Transverse colon (tissue), 4 donors: ENCODE results near the gene ZC4H2.
"Not testable (repeated sequence)": the region's sequence is repeated elsewhere in the genome, so short reads cannot be mapped to it uniquely, and the experiment has no call there.

ENCODE experiments used
- CTCF ChIP-seq, 5 experiments: fragments of 200-600 bp in 3 of 5; fragments of 450-650 bp in 2 of 5; sonication (generic) in 3 of 5; IDR thresholded peaks; 1 replicate in 2 of 5; 2 replicates in 3 of 5; pipeline ENCODE4 v1.5.1; 2016 to 2017; ENCODE audit warnings: antibody characterized with exemption in 5 of 5, inconsistent platforms in 3 of 5, mild to moderate bottlenecking in 2 of 5, moderate library complexity in 1 of 5
- EP300 ChIP-seq: sonication (generic); formaldehyde crosslinking; IDR thresholded peaks from one replicate; pipeline ENCODE4 v1.6.1; 2017; ENCODE audit warnings: antibody characterized with exemption, low read depth
- POLR2A ChIP-seq: fragments of 450-650 bp; IDR thresholded peaks from one replicate; pipeline ENCODE4 v1.6.1; 2016; ENCODE audit warnings: antibody characterized with exemption, mild to moderate bottlenecking, moderate library complexity
- POLR2AphosphoS5 ChIP-seq, 3 donors: sonication (generic); formaldehyde crosslinking; IDR thresholded peaks; one replicate each; pipeline ENCODE4 v1.6.1; 2016; ENCODE audit warnings: antibody characterized with exemption in 3 of 3

DNA sequence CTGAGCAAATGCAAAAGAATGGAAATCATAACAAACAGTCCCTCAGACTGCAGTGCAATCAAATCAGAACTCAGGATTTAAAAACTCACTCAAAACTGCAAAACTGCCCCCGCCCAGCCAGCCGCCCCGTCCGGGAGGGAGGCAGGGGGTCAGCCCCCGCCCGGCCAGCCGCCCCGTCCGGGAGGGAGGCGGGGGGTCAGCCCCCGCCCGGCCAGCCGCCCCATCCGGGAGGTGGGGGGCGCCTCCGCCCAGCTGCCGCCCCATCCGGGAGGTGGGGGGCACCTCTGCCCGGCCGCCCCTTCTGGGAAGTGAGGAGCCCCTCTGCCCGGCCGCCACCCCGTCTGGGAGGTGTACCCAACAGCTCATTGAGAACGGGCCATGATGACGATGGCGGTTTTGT is 26.0 kb upstream of the ZC4H2 start:
- TF ChIP-seq CTCF (IDR thresholded peaks at IDR 0.05); EP300; POLR2A; POLR2AphosphoS5 (IDR thresholded peaks at IDR 0.05): not testable (repeated sequence)
